Inferior parietal cortex (tissue), 1 donor: ENCODE data around the gene CCDC169.

ENCODE experiments used
- DNase-seq: peaks from one replicate; pipeline ENCODE4 v3.0.0-alpha.2; 2016; ENCODE audit errors: extremely low spot score

The CCDC169 gene

DNA sequence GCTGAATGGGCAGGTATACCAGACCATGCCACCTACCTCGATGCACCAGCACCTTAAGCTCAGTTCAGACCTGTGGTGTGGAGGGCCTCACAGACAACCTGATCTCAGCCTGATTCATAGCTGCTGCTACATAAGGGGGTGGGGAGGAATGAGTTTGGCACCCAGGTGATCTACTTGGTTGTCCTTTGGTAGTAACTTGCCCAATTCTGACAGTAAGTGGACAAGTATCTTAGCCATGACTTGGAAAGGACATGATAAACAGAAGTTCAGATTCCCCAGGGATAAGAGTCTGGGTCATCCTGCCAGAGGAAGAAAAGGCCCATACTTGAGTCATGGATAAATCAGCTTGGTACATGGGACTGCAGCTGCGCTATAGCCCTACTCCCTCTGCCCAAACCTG is 54.9 kb downstream of the CCDC169 start:
- DNase-seq: no peak

DNA sequence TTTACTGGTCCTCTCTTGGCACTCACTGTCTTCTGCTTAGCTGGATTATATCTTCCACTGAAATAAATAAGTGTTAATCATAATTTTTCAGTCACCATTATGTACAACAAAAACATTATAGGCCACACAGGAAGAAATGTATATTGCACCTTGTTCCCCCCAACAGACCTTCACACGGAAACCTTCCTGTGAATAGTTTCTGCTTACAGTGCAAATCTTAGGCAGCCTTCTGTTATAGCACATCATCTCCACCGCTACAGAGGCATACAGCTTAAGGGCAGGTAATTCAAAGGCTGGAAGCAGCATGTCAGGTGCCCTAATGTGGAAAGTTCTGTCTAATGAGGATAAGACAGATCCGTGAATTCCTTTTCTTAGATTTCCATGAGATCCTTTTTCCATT is 66.4 kb downstream of the CCDC169 start:
- DNase-seq: no peak

DNA sequence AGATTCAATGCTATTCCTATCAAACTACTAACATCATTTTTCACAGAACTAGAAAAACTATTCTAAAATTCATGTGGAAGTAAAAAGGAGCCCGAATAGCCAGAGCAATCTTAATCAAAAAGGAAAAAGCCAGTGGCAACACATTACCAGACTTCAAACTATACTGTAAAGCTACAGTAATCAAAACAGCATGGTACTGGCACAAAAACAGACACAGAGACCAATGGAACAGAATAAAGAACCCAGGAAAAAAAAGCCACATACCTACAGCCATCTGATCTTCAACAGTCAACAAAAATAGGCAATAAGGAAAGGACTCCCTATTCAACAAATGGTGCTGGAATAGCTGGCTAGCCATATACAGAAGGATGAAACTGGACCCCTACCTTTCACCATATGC is 72.9 kb downstream of the CCDC169 start:
- DNase-seq: no peak

DNA sequence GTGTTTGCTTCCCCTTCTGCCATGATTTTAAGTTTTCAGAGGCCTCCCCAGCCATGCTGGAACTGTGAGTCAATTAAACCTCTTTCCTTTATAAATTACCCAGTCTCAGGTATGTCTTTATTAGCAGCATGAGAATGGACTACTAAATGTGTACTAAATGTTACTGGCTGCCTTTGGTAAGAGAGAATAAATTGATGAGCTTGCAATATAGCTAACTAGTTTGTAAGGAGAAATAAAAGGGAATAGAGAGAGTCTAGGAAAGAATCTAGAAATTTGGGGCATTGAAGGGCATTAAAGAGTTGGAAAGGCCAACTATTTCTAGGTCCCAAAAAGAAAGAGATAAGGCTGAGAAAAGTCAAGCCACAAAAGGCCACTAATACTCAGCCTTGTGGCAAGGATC is 77.7 kb downstream of the CCDC169 start:
- DNase-seq: no peak

DNA sequence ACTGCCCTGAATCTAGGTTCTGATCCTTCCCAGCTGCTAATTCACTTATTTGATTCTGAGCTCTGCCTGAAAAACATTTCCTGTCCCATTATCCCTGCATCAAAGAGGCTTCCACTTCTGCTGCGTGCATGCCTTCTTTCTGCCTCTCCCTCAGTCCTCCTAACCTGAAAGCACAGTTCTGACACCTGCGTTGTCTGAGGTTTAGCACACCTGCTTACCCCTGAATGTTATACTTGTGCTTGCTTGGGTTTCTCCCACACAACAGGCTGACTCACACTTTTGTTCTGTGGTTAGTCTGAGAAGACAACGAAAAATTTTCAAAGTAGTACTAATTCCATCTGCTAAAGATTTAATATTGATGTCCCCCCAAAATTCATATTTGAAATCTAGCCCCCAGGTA is 80.2 kb downstream of the CCDC169 start:
- no peak for DNase-seq

DNA sequence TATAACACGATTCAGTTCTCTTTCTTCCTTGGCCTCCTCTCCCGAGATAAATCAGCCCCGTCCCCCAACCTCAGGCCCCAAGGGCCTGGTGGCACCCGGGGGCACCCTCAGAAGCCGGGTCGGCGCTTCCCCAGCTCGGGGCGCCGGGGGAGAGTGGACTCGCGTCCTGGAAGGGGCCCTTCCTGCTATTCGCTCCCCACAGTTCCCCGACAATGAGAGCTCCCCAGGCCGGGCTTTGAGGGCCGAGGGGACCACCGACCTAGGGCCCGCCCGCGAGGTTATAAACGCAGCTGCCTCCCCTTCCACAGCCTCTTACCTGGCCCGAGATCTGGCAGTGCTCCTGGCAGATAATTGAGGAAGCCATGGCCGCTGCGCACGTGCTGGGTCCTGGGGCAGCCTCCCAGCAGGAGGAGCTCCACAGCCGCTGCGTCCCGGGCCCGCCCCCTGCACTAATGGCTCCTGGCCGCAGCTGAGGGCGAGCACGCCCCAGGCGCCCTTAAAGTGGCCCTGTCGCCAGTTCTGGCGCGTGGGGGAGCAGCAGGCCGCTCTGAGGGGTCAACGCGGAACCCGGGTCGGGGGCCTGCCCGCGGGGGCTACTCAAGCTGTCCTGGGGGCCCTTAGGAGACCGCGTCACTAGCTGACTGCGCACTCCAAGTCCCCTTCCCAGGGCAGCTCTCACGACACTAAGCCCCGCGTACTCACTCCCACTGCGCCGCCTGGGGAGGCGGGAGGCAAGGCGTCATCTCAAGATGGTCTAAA is 83.3 kb downstream of the CCDC169 start, which contains the start of gene SOHLH2:
TSS of gene SOHLH2 (minus strand) at position 394 of the 759 bp plus-strand sequence. CDS start at position 364, 30 bp downstream.
- no peak for DNase-seq

DNA sequence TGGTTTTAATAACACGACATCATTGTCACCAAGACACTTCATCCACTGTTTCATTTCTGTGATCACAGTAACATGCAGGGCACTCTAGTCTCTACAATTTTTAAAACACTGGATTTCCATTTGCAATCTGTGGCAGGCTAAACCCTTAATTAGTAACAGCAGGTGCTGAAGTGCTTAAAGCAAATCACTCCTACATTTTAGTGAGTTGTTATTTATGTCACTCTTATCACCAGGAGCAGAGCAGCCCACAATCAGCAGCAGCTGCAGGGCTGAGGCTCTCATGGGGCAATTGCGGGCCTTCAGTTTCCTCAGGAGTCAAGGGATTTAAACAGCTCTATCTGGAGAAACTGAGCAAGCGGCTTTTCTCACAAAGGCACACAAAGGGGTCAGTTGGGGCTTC is 84.8 kb downstream of the CCDC169 start:
- no peak for DNase-seq

DNA sequence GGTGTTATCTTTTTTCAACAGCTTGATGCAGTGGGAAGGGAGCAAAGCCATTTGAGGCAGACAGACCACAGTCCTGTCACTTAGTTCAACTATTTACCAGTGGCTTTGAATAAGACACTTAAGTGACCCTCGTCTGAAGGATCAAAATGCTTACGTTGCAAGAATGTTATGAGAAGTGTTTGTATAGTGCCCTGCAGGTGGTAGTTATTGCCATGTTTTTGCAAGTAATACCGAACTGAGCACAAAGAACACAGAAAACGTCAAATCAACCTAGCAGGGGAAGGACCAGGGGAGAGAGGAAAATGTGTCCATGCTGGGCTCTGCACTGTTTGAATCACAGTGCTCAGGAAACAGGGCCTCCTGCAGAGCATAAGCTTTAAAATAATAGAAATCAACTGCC is 86.0 kb downstream of the CCDC169 start:
- DNase-seq: no peak

DNA sequence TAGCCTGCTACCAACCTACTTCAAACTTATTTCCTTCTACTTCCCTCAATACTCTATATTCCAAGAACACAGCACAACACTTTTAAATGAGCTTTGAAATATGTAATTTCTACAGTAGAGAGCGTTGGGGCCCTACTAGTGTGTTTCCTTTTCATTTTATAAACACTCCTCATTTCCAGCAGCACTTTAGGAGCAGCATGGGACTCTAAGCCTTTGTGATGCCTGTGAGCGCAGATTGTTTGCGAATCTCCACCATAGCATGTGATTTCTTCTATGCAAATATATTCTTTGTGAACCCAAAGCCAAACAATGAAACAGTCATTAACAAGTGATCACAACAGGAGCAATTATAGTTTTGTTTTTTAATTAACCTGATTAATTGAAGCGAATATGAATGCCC is 86.9 kb downstream of the CCDC169 start:
- no peak for DNase-seq

DNA sequence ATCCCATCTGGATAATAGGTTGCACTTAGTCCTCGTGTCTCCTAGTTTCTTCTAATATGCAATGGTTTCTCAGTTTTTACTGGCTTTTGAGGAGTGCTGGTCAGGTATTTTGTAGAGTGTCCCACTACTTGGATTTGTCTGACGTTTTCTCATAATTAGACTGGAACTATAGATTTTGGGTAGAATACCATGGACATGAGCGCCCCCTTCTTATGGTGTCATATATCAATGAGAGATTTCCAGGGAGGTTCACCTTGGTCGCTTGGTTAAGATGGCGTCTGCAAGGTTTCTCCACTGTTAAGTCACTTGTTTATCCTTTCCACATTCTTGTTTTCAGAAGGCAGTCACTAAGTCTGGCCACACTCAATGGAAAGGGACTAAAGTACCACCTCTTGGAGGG is 89.9 kb downstream of the CCDC169 start:
- no peak for DNase-seq

DNA sequence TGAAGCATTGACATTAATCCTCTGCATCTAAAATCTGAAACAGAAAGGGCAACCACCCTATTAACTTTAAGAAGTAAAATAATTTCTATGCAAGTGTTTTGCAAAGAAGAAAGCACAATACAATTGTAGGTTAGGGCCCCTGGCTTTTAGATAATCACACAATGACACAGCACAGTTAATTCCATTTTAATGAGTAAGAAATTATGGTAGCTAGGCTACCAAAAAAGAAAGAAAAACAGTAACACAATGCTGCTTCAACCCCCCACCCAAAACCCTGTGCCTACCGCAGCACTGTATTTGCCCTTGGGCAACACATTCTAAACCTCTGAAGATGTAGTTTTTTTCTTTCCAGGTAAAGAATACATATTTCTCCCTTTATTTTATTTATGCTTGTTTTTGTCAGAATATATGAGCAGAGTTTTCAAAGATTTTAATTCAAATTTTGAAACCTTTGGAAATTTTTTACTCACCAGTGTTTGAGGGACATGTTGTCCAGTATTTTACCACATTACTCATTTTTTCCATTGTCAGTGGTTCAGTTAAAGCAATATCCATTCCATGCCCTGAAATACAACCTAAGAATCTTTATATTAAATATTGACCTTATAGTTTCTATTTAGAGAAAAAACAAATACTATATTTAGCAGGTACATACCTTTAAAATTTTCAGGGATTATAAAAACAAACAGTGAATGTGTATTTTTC is 104.3 kb downstream of the CCDC169 start:
- DNase-seq: no peak

DNA sequence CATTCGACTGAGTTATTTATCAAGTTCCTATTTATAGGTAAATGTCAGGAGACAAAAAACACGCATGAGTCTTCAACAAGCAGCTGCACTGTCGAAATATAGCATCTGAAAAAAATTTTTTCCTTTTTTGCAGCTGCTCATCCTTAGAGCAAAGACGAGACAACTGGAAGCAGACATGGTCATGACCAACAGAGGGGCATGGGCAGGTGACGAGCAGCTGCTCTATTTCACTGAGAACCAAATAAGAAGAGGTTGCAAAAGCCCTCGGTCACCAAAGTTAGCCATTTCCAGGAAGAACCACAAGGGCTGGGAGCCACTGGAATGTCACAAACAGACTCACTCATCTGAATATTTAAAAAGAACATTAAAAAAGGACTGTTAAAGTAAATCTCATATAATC is 105.4 kb downstream of the CCDC169 start:
- no peak for DNase-seq

DNA sequence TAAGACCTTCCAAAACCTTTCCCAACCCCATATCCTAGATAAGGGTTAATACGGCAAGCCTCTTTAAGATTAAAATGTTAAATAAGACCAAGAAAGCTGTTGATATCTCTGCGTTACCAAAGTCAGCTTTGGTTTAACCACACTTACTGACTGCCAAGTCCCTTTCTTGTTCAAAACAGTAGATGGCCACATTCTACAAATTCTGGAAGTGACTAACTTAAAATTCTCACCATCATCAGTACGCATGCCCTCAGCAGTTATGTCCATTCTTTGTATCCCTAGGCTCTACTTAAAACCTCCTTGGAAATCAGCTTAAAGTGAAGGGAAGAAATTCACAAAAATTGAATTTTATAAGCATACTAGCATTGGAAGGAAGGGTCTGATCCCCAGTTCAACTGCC is 106.8 kb downstream of the CCDC169 start:
- no peak for DNase-seq

DNA sequence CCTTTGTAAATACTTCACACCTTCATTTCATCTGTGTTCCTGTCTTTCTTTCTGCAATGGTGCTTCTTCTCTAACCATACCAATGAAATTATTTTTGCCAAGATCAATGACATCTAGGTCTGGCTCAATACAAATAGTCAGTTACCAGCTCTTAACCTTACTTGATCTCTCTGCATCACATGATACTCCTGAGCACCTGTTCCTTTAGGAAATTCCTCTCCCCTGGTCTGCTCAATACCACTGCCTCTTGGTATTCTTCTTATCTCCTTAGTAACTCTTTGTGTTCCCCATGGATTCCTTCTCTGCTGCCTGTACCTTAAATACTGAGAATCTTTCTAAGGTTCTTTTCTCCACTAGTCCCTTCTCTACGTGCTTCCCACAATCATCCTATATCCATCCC is 109.2 kb downstream of the CCDC169 start:
- no peak for DNase-seq

DNA sequence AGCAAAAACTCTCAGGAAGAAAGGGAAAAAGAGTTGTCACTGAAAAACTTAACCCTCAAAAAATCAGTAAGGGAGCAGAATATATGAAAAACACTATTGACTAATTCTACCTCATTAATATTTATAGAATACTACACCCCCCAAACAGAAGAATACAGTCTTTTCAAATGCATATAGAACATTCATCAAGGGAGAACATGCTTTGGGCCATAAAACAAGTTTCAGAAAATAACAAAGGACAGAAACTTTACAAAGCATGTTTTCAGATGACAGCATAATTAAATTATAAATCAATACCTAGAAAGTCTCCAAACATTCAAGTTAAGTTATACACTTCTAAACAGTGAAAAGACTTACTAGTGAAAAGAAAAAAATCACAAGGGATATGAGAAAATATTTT is 113.7 kb downstream of the CCDC169 start:
- DNase-seq: no peak
